WTC11 (cell line): ENCODE results near the gene RPN1. TPM values are rescaled to one million over a fixed set of nuclear protein-coding genes. Genes with fewer than 3 reads are reported as not detected.

Experiments
- ATAC-seq: fragments of 200-7000 bp; cut with Tn5 transposase; 2 replicates; pipeline ENCODE4 v1.10.0; 2021; ENCODE audit warnings: mild to moderate bottlenecking, moderate library complexity
- CTCF ChIA-PET: fragments of 300-600 bp; sonication (Branson Sonifier 250); formaldehyde crosslinking; loops from one replicate; lab custom pipeline; 2021; ENCODE audit warnings: antibody characterized with exemption; lab: Charles Lee
- POLR2A ChIA-PET: fragments of 350-600 bp; sonication (Branson Sonifier 250); formaldehyde crosslinking; loops from one replicate; lab custom pipeline; 2021; ENCODE audit warnings: antibody characterized with exemption; lab: Charles Lee
- DNase-seq: peaks from one replicate; pipeline ENCODE4 v3.0.0; 2021; ENCODE audit warnings: low spot score
- H3K27ac Mint-ChIP-seq: 2 replicates; pipeline ENCODE4 v1.8.0; 2021; ENCODE audit warnings: mixed read lengths
- H3K27me3 Mint-ChIP-seq: 2 replicates; pipeline ENCODE4 v1.8.0; 2021; ENCODE audit warnings: low read depth, mild to moderate bottlenecking, moderate library complexity, mixed read lengths
- H3K36me3 Mint-ChIP-seq: 2 replicates; pipeline ENCODE4 v1.8.0; 2021; ENCODE audit warnings: mixed read lengths
- H3K4me1 Mint-ChIP-seq: 2 replicates; pipeline ENCODE4 v1.8.0; 2022; ENCODE audit warnings: mixed read lengths
- H3K4me3 Mint-ChIP-seq: 2 replicates; pipeline ENCODE4 v1.8.0; 2021; ENCODE audit warnings: mild to moderate bottlenecking, moderate library complexity, mixed read lengths
- H3K9me3 Mint-ChIP-seq: 2 replicates; pipeline ENCODE4 v1.8.0; 2021; ENCODE audit warnings: mixed read lengths
- AR ChIP-seq: fragments of 250-450 bp; sonication (Bioruptor Pico); IDR thresholded peaks from 2 replicates; pipeline ENCODE4 v1.9.0; 2021; ENCODE audit warnings: mild to moderate bottlenecking
- FOXP1 ChIP-seq: sonication (generic); formaldehyde crosslinking; IDR thresholded peaks from 2 replicates; pipeline ENCODE4 v1.8.0; 2022; ENCODE audit warnings: missing genetic modification reagents, mild to moderate bottlenecking, moderate library complexity, borderline replicate concordance
- GRHL2 ChIP-seq: fragments of 250-450 bp; sonication (Bioruptor Pico); IDR thresholded peaks from 2 replicates; pipeline ENCODE4 v1.8.0; 2022; ENCODE audit warnings: mild to moderate bottlenecking, moderate library complexity; ENCODE audit not compliant: insufficient replicate concordance, severe bottlenecking
- GTF2I ChIP-seq: fragments of 250-450 bp; sonication (Bioruptor Pico); conservative IDR thresholded peaks from 2 replicates; pipeline ENCODE4 v1.4.0; 2021; ENCODE audit warnings: mild to moderate bottlenecking
- HMGXB4 ChIP-seq: sonication (generic); formaldehyde crosslinking; IDR thresholded peaks from 2 replicates; pipeline ENCODE4 v1.8.1; 2023; ENCODE audit warnings: mild to moderate bottlenecking, moderate library complexity, missing genetic modification reagents
- JUN ChIP-seq: sonication (generic); formaldehyde crosslinking; IDR thresholded peaks from 2 replicates; pipeline ENCODE4 v1.8.0; 2023; ENCODE audit warnings: mild to moderate bottlenecking, missing genetic modification reagents
- MYBL2 ChIP-seq: sonication (generic); formaldehyde crosslinking; IDR thresholded peaks from 2 replicates; pipeline ENCODE4 v1.8.1; 2023; ENCODE audit warnings: mild to moderate bottlenecking, moderate library complexity, missing genetic modification reagents
- NFE2L1 ChIP-seq: sonication (generic); formaldehyde crosslinking; IDR thresholded peaks from 2 replicates; pipeline ENCODE4 v1.8.1; 2023; ENCODE audit warnings: missing genetic modification reagents
- NR1H2 ChIP-seq: sonication (generic); formaldehyde crosslinking; IDR thresholded peaks from 2 replicates; pipeline ENCODE4 v1.9.0; 2021; ENCODE audit warnings: mild to moderate bottlenecking, moderate library complexity, missing genetic modification reagents
- SOX15 ChIP-seq: fragments of 250-450 bp; sonication (Bioruptor Pico); IDR thresholded peaks from 2 replicates; pipeline ENCODE4 v1.9.0; 2021; ENCODE audit warnings: mild to moderate bottlenecking
- STAT6 ChIP-seq: sonication (generic); formaldehyde crosslinking; conservative IDR thresholded peaks from 2 replicates; pipeline ENCODE4 v1.8.1; 2023; ENCODE audit warnings: mild to moderate bottlenecking, low read depth, missing genetic modification reagents, moderate library complexity
- TEAD1 ChIP-seq: sonication (generic); formaldehyde crosslinking; IDR thresholded peaks from 2 replicates; pipeline ENCODE4 v1.8.0; 2022; ENCODE audit warnings: mild to moderate bottlenecking, missing genetic modification reagents
- USF2 ChIP-seq: sonication (generic); formaldehyde crosslinking; IDR thresholded peaks from 2 replicates; pipeline ENCODE4 v1.8.1; 2023; ENCODE audit warnings: mild to moderate bottlenecking, missing genetic modification reagents, moderate library complexity
- ZBTB21 ChIP-seq: sonication (generic); formaldehyde crosslinking; IDR thresholded peaks from 2 replicates; pipeline ENCODE4 v1.8.1; 2023; ENCODE audit warnings: mild to moderate bottlenecking, missing genetic modification reagents, borderline replicate concordance
- ZNF121 ChIP-seq: sonication (generic); formaldehyde crosslinking; IDR thresholded peaks from 2 replicates; pipeline ENCODE4 v1.8.0; 2023; ENCODE audit warnings: missing genetic modification reagents
- ZNF423 ChIP-seq: fragments of 250-450 bp; sonication (Bioruptor Pico); IDR thresholded peaks from 2 replicates; pipeline ENCODE4 v2.1.2; 2022; ENCODE audit warnings: mild to moderate bottlenecking, moderate library complexity
- total RNA-seq: library from RNA; stranded (reverse); gene quantifications from 3 replicates; pipeline ENCODE4 v1.2.3, GENCODE V29; 2021
- TF ChIP-seq, protein P1 (sequence below): fragments of 250-450 bp; sonication (Bioruptor Pico); conservative IDR thresholded peaks from 2 replicates; pipeline ENCODE4 v1.9.0; 2021; ENCODE audit warnings: mild to moderate bottlenecking
- TF ChIP-seq, protein P2 (sequence below): fragments of 250-450 bp; sonication (Bioruptor Pico); IDR thresholded peaks from 2 replicates; pipeline ENCODE4 v1.9.0; 2021; ENCODE audit warnings: moderate library complexity, mild to moderate bottlenecking, inconsistent platforms, borderline replicate concordance
- TF ChIP-seq, protein P3 (sequence below): sonication (generic); formaldehyde crosslinking; IDR thresholded peaks from 2 replicates; pipeline ENCODE4 v1.8.0; 2022; ENCODE audit warnings: mild to moderate bottlenecking, missing genetic modification reagents
- TF ChIP-seq, protein P4 (sequence below): sonication (generic); formaldehyde crosslinking; IDR thresholded peaks from 2 replicates; pipeline ENCODE4 v1.8.1; 2023; ENCODE audit warnings: mild to moderate bottlenecking, missing genetic modification reagents, moderate library complexity
- TF ChIP-seq, protein P5 (sequence below): sonication (generic); formaldehyde crosslinking; IDR thresholded peaks from 2 replicates; pipeline ENCODE4 v1.8.0; 2022; ENCODE audit warnings: missing genetic modification reagents

The RPN1 gene
- total RNA-seq, 1 experiment from 2014 or later = 160 TPM

DNA sequence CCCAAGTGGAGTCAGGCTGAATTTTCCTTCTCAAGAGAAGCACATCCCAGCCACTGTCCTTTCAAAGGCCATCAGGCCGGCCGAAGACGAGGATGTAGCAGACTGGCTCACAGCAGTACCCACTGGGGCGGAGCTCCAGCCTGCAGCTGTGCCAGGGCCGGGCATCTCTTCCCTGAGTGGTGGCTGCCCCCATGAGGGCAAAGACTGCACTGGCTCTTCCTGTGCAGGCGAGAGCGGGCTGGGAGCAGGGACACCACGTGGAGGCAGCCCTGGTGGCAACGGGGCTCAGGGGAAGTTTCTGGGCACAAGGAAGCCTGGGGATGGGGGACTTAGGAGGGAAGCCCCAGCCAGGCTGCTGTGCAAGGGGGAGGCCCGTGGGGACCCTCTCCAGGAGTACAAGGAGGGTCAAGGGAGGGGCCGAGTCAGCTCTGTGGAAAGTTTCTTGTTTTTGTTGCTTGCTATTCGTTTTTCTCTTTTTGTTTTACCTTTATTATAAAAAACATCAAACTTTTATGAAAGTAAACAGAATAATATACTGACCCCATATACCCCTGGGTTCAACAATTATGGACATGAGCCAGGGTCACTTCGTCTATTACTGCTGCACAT is 66.1 kb downstream of the RPN1 start:
- CTCF ChIA-PET = interaction anchor here (0.6 to 2.3 kb wide), 25 partner anchors 9 to 358 kb away, joined by 3 to 21 read pairs (median 4); no protein-coding TSS in a partner anchor
- ATAC-seq = peak; percentile 99
- no peak overlapping the region for H3K4me3 Mint-ChIP-seq
- peak; percentile 83 for TF ChIP-seq USF2
- TF ChIP-seq NFE2L1 (CRISPR knock-in tag) = no peak
- no peak for TF ChIP-seq SOX15 (CRISPR knock-in tag)
- TF ChIP-seq, protein P1, sequence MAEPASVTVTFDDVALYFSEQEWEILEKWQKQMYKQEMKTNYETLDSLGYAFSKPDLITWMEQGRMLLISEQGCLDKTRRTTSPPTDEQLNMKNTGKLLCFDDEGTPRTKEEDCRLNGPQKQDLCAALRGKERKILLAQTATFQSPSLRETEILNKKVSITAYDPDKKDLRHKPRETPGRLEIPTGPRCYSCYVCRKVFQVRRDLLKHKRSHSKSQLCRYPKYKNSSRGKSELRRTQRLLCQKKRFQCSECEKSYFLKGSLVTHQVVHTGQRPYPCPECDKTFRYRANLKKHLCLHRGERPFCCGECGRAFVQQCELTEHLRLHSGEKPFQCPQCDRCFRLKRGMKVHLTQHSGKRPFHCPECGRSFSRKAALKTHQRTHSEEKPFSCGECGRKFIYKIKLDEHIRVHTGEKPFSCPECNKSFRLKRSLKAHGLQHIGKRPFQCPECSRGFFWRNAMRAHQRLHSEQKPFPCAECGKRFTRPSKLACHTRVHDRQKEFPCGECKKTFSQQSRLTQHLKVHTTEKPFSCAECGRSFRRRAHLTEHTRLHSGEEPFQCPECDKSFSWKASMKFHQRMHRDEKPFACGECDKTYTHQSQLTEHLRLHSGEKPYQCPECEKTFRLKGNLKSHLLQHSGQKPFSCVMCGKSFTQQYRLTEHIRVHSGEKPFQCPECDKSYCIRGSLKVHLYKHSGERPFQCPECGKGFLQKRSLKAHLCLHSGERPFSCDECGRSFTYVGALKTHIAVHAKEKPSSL = no peak
- TF ChIP-seq, protein P2, sequence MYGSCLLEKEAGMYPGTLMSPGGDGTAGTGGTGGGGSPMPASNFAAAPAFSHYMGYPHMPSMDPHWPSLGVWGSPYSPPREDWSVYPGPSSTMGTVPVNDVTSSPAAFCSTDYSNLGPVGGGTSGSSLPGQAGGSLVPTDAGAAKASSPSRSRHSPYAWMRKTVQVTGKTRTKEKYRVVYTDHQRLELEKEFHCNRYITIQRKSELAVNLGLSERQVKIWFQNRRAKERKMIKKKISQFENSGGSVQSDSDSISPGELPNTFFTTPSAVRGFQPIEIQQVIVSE = no peak
- TF ChIP-seq ZNF121 (CRISPR knock-in tag) = no peak
- no peak for TF ChIP-seq FOXP1 (CRISPR knock-in tag)
- no peak for TF ChIP-seq NR1H2 (CRISPR knock-in tag)
- TF ChIP-seq, protein P3, sequence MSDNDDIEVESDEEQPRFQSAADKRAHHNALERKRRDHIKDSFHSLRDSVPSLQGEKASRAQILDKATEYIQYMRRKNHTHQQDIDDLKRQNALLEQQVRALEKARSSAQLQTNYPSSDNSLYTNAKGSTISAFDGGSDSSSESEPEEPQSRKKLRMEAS = peak; percentile 87
- TF ChIP-seq JUN = no peak
- peak; percentile 49; the same call in 1 of the 2 replicates for TF ChIP-seq HMGXB4 (CRISPR knock-in tag)
- no peak for TF ChIP-seq ZNF423 (CRISPR knock-in tag)
- TF ChIP-seq MYBL2 = no peak
- TF ChIP-seq GTF2I (CRISPR knock-in tag) = no peak
- TF ChIP-seq, protein P4, sequence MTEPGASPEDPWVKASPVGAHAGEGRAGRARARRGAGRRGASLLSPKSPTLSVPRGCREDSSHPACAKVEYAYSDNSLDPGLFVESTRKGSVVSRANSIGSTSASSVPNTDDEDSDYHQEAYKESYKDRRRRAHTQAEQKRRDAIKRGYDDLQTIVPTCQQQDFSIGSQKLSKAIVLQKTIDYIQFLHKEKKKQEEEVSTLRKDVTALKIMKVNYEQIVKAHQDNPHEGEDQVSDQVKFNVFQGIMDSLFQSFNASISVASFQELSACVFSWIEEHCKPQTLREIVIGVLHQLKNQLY = no peak
- no peak for TF ChIP-seq TEAD1
- no peak for TF ChIP-seq STAT6 (CRISPR knock-in tag)
- TF ChIP-seq, protein P5, sequence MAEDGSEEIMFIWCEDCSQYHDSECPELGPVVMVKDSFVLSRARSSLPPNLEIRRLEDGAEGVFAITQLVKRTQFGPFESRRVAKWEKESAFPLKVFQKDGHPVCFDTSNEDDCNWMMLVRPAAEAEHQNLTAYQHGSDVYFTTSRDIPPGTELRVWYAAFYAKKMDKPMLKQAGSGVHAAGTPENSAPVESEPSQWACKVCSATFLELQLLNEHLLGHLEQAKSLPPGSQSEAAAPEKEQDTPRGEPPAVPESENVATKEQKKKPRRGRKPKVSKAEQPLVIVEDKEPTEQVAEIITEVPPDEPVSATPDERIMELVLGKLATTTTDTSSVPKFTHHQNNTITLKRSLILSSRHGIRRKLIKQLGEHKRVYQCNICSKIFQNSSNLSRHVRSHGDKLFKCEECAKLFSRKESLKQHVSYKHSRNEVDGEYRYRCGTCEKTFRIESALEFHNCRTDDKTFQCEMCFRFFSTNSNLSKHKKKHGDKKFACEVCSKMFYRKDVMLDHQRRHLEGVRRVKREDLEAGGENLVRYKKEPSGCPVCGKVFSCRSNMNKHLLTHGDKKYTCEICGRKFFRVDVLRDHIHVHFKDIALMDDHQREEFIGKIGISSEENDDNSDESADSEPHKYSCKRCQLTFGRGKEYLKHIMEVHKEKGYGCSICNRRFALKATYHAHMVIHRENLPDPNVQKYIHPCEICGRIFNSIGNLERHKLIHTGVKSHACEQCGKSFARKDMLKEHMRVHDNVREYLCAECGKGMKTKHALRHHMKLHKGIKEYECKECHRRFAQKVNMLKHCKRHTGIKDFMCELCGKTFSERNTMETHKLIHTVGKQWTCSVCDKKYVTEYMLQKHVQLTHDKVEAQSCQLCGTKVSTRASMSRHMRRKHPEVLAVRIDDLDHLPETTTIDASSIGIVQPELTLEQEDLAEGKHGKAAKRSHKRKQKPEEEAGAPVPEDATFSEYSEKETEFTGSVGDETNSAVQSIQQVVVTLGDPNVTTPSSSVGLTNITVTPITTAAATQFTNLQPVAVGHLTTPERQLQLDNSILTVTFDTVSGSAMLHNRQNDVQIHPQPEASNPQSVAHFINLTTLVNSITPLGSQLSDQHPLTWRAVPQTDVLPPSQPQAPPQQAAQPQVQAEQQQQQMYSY (CRISPR knock-in tag) = no peak
- peak; percentile 63; the same call in 1 of the 2 replicates for TF ChIP-seq ZBTB21
- TF ChIP-seq GRHL2 (CRISPR knock-in tag) = no peak
- no peak for TF ChIP-seq AR (CRISPR knock-in tag)

More for the DNA sequence above, 66.1 kb downstream of the RPN1 start:
- Mint-ChIP-seq H3K9me3 (peaks cover 4% of the 10 kb centered on the region), H3K27me3 (peaks cover 8% of the 10 kb centered on the region), H3K27ac (no peak overlapping the region), H3K4me1 (peaks cover 14% of the 10 kb centered on the region), H3K36me3 (no peaks in the 10 kb centered on the region)
- POLR2A ChIA-PET = no interaction called here
- peak; percentile 82 for DNase-seq
